HuH-7.5 (cell line): ENCODE data around the gene PRTG.
"Not testable (repeated sequence)": the region's sequence is repeated elsewhere in the genome, so short reads cannot be mapped to it uniquely, and the experiment has no call there.

Source experiments
- DNase-seq: peaks from one replicate; pipeline ENCODE4 v3.0.0; 2011; ENCODE audit warnings: low spot score

PRTG gene

DNA sequence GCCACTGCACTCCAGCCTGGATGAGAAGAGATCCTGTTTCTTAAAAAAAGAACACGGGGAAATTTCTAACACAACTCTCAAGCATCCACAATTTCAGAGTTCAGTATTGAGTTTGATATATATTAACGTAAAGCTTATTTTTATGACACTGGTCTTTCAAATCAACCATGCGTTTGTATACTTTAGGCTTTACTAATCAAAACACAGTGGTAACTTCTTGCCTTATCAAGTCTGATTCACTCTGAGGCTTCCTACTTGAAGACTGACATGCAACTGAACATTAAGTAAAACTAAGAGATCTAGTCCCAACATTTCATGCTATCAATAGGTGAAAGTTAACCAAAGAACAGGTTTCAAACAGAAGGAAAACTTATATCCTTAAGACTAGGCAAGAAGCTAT, 46.7 kb downstream of the PRTG start:
- DNase-seq = no peak

DNA sequence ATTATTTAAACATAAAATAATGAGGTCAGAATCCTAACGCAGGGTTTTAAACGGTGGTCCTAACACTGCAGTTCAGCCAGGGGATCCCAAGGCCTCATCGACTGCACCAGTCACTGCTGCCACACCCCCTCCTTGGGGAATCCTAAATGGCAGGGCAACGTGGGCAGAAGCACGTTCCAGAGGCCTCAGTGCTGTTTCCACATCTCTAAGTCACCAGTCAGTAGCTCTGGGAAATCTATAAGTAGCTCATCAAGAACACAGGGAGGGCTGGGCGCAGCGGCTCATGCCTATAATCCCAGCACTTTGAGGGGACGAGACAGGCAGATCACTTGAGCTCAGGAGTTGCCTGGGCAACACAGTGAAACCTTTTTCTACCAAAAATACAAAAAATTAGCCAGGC, 47.5 kb downstream of the PRTG start:
- DNase-seq = no peak

DNA sequence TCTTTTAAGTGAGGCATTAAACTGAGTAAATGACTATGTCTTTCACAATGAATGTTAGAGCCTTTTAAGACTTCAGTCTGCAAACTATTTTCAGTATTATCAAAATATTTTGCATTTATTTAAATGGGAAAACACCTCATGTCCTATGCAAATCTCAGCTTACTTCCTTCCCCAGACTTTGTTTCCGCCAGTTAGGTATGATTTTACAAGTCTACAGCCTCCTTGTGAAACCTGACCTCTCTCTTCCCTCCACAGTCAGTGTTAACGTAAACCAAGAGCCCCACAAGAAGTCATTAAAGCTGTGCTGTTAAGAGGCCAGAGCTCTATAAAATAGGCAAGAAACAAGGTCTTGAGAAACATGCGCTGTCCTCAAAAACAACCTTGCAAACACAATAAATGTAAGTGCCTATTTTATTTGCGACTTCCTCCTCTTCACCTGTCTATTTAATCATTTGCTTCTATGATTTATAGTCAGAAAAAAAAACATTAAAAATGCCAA, 48.3 kb downstream of the PRTG start:
- DNase-seq = no peak

DNA sequence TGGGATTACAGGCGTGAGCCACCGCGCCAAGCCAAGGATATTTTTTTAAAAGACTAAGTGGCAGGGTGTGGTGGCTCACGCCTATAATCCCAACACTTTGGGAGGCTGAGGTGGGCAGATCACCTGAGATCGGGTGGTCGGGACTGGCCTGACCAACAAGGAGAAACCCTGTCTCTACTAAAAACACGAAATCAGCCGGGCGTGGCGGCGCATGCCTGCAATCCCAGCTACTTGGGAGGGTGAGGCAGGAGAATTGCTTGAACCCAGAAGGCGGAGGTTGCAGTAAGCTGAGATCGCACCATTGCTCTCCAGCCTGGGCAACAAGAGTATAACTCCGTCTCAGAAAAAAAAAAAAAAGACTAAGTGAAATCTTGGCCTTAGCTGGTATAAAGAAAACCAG, 49.8 kb downstream of the PRTG start:
- not testable (repeated sequence) for DNase-seq

DNA sequence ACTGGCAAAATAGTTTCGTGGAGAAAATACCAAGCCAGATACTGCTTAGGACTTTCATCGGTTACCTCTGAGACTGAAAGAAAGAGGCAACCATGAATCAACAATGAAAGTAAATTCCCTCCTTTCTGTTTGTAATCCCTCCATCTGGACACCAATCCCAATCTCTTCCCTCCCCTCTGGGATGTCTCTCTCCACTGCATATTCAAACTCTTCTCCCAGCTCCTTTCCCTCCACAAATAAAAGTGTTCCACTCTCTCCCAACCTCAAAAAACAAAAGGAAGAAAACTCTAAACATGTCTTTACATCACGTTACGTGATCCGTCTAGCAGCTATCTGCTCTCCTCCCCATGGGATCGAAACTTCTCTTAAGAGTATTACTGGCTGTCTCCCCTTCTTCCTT, 55.2 kb downstream of the PRTG start:
- DNase-seq = no peak

- DNase-seq = no peak
These were observed 57.7 kb downstream of the PRTG start for GRCh38 chr15:55685286-55685685.

GRCh38 chr15:55683376-55683775, 59.6 kb downstream of the PRTG start:
- DNase-seq = no peak

DNA sequence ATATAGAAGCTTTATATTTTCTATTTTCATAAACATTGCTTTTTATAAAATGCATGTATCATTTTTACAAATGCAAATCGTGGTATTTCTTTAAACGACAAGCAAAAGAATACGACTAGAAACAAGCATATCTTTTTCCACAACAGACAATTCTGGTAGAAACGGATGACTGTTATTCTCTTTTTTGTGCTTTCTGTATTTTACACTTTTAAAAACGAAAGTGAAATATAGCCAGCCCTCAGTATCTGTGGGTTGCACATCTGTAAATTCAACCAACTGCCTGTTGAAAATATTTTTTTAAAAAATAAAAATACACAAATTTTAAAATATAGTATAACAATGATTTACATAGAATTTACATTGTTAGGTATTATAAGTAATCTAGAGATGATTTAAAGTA, 61.3 kb downstream of the PRTG start:
- DNase-seq = no peak

- no peak for DNase-seq
These were observed 66.4 kb downstream of the PRTG start for GRCh38 chr15:55676507-55676906.

GRCh38 chr15:55673287-55673686, 69.7 kb downstream of the PRTG start:
- no peak for DNase-seq

- no peak for DNase-seq
These were observed 73.7 kb downstream of the PRTG start for GRCh38 chr15:55669270-55669669.

DNA sequence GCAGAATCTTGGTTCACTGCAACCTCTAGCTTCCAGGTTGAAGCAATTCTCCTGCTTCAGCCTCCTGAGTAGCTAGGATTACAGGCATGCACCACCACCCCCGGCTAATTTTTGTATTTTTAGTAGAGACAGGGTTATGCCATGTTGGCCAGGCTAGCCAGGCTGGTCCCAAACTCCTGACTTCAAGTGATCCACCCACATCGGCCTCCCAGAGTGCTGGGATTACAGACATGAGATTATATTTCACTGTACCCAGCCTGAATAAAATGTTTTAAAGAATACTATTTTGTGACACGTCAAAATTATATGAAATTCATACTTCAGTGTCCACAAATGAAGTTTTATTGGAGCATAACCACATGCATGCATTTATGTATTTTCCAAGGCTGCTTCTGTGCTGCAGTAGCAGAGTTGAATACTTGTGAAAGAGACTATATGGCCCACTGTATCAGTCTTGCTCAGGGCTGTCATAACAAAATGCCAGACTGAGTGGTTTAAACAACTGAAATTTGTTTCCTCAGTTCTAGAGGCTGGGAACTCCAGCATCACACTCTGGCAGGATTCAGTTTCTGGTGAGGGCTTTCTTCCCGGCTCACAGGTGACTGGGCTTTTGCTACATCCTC, 77.2 kb downstream of the PRTG start:
- no peak for DNase-seq

GRCh38 chr15:55661428-55661827, 81.5 kb downstream of the PRTG start:
- DNase-seq = peak; percentile 37

DNA sequence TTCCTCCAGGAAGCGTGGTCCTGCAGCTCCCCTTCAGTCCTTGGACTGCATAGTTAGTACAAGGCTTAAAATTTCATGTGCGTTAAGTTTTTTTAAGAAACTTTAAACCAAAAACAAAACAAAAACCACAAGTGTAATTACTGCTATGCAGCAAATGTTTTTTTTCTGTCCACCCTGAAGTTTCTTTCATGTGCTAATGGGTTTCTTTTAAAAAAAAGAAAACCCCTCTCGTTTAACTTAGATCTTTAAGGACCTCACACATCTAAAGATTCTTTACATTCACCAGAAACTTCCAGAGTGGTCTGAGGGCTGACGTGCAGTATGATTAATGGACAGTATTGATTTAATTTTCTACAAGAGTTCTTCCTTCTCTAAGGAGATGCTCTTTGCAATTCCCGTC, 82.8 kb downstream of the PRTG start:
- DNase-seq = no peak

DNA sequence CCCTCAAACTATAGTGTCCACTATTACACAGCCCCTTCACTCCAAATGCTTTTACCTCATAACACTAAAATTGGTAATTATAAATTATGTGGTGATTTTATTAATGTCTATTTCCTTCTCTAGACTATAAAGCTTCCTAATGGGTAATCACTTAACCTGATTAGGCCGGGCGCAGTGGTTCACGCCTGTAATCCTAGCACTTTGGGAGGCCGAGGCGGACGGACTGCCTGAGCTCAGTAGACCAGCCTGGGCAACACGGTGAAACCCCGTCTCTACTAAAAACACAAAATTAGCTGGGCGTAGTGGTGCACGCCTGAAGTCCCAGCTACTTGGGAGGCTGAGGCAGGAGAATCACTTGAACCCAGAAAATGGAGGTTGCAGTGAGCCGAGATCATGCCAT, 83.5 kb downstream of the PRTG start:
- DNase-seq = no peak

DNA sequence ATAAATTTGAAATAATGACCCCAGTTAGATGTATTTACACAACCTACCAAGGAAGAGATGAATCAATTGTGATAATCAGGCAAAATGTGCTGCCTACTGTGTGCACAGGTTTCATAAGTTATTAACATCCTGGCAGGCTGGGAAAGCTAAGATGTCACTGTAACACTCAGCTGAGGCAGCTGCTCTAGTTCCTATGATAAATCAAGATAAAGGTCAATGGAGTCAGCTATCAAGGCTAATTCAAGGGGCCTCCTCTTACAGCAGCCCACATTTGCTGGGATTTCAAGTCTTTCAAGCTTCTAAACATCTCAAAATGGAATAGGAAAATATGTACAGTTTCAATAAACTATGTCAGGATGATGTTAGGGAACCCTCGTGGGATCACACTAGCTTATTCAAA, 84.1 kb downstream of the PRTG start:
- DNase-seq = no peak

DNA sequence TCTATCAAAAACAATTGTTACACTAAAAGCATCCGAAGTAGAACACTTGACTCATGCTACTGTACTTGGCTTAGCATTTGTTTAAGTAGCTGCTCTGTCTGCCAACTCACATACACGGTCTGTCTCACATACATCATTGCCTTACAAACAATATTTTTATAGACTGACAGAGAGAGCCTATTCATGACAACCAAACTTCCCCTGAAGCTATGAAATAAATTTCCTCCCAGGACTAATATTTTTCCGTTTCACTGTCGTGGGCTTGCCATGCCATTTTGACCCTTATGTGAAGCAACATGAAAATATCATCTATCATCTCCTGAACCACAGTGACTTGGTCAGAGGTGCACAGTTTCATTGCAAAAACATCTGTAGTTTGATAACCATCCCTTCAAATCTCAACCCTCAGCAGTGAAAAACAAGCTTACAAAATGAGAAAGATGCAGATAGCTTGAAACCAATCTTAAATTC, 88.4 kb downstream of the PRTG start:
- no peak for DNase-seq

DNA sequence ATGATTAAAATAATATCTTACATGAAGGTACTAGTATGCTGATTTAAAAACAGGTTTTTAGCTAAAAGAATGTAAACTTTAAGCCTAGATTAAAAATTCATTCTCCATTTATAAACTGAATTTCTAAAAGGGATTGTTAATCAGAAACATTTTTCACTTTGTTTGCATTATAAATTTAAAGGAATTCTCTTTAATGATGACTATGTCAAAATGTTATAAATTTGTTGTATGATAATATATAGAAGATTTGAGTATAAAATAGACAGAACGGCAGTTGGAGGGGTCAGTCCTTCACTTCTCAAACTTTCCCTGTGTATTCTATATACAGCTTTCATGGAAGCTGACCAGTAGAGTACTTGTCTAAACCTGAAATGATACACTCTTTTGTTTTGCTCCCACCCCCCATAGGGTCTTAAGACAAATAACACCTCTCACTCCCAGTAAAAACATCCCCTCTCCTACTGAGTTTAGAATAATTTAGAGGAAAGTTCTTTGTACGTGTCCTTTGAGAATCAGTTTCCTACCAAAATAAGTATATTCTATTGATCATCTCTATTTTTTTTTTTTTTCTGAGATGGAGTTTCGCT, 90.0 kb downstream of the PRTG start:
- DNase-seq = no peak

DNA sequence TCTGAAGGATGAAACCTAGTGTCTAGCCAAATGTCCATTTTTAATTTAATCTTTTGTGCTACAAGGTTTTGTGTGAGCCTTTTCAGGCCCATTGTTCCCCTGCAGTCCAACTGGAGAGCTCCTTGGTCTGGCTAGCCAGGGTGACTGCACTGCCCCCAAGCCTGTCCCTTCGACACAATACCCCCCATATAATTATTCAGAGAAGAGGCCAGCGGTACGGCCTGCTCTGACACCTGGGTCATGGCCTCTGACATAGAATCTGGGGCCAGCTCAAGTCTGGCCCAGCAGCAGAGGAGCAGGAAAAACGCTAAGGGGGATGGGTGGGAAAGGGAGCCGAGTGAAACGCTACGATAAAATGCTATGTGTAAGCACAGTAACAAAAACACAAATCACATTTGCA, 90.6 kb downstream of the PRTG start:
- DNase-seq = no peak

DNA sequence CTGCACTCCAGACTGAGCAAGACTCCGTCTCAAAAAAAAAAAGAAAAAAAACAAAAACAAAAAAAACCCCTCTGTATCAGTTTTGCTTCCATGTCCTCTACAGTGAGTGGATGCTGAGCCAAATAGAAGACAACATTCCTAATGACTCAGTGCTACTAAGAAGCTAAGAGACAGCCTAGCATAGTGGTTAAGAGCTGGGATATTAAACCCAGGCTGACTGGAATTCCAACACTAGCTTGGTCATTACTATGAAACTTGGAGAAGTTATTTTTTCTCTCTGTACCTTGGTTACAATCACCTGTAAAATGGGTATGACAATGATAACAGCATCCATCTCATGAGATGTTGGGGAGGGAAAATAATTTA, 93.9 kb downstream of the PRTG start:
- no peak for DNase-seq

- no peak for DNase-seq
These were observed 104.2 kb downstream of the PRTG start for GRCh38 chr15:55638764-55639163.

- no peak for DNase-seq
These were observed 105.9 kb downstream of the PRTG start for GRCh38 chr15:55637086-55637485.

- no peak for DNase-seq
These were observed 109.2 kb downstream of the PRTG start for GRCh38 chr15:55633731-55634130.

DNA sequence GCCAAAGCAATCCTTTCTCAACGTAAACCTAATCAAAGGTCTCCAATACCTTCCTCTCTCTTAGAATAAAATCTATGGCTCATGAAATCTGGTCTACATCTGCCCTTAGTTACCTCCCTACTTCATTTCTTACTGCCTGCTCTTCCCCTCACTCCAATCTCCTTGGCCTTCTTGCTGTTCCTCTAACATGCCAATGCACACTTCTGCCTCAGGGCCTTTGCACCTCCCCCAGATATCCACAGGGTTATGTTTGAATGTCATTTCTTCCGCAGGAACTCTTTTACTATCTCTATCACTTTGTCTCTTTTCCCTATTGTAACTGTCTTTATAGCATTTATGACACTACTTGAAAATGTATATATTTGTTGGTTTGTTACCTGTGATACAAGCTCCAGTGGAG, 110.5 kb downstream of the PRTG start:
- no peak for DNase-seq
